GM12878 (cell line): Measurements from ENCODE around the gene GPC6. TPM values are rescaled to one million over a fixed set of nuclear protein-coding genes. Genes with fewer than 3 reads are reported as not detected.

Experiments used
- ATAC-seq: fragments of 200-7000 bp; cut with Tn5 transposase; 3 replicates; pipeline ENCODE4 v1.9.1; 2020; ENCODE audit warnings: mild to moderate bottlenecking, moderate library complexity
- BruUV-seq: library from RNA; stranded (reverse); fragments of 400-500 nt; replicated peaks from 2 replicates; lab custom pipeline; 2021; lab: Mats Ljungman, UMichigan
- CTCF ChIA-PET: fragments of 300-600 bp; sonication (Branson Sonifier 250); formaldehyde crosslinking; extraction: SDS; loops from one replicate; lab custom pipeline; 2021; ENCODE audit warnings: inconsistent platforms; lab: Yijun Ruan, JAX
- POLR2A ChIA-PET: fragments of 350-600 bp; formaldehyde crosslinking; extraction: SDS; loops from one replicate; lab custom pipeline; 2021; ENCODE audit warnings: inconsistent platforms; lab: Charles Lee
- RAD21 ChIA-PET: fragments of 300-600 bp; sonication (Branson Sonifier 250); formaldehyde crosslinking; loops from one replicate; lab custom pipeline; 2023; ENCODE audit warnings: antibody characterized with exemption; ENCODE audit not compliant: unreplicated experiment; lab: Charles Lee
- SMC1A ChIA-PET: fragments of 300-600 bp; sonication (Branson Sonifier 250); formaldehyde crosslinking; loops from one replicate; lab custom pipeline; 2023; ENCODE audit not compliant: unreplicated experiment, uncharacterized antibody; lab: Charles Lee
- DNase-seq: peaks from one replicate; pipeline ENCODE4 v3.0.0-alpha.2; 2011; ENCODE audit warnings: low read depth, low spot score
- FAIRE-seq: peaks from 3 replicates; lab custom pipeline; 2011; peaks lifted over from hg19 to GRCh38; lab: Jason Lieb, UNC
- H2AFZ ChIP-seq: 2 replicates; pipeline ENCODE4 v1.6.0; 2011; ENCODE audit warnings: low read depth, low read length, control low read depth; ENCODE audit not compliant: control insufficient read depth
- H3K27ac ChIP-seq: 2 replicates; pipeline ENCODE4 v1.5.1; 2011; ENCODE audit warnings: control low read depth; ENCODE audit not compliant: control insufficient read depth, insufficient read depth
- H3K27me3 ChIP-seq, 2 experiments: replicated peaks in 1 of 2; 2 replicates each; pipeline versions ENCODE4 v1.6.0 to v1.6.1; 2011; ENCODE audit warnings: low read length in 1 of 2; ENCODE audit not compliant: control insufficient read depth in 2 of 2, insufficient read depth in 2 of 2
- H3K36me3 ChIP-seq, 2 experiments: 2 replicates each; pipeline ENCODE4 v1.5.1; 2011; ENCODE audit warnings: low read length in 1 of 2; ENCODE audit not compliant: control insufficient read depth in 2 of 2, insufficient read depth in 2 of 2
- H3K4me1 ChIP-seq: 2 replicates; pipeline ENCODE4 v1.6.1; 2011; ENCODE audit warnings: mild to moderate bottlenecking, low read length, moderate library complexity, mixed read lengths; ENCODE audit not compliant: control insufficient read depth, insufficient read depth
- H3K4me2 ChIP-seq: 2 replicates; pipeline ENCODE4 v1.6.0; 2011; ENCODE audit warnings: control low read depth; ENCODE audit not compliant: control insufficient read depth, insufficient read depth
- H3K4me3 ChIP-seq: fragments of 200-600 bp; sonication (generic); 2 replicates; pipeline ENCODE4 v1.5.1; 2016
- H3K79me2 ChIP-seq: 2 replicates; pipeline ENCODE4 v1.6.0; 2011; ENCODE audit warnings: low read length; ENCODE audit not compliant: control insufficient read depth, insufficient read depth
- H3K9ac ChIP-seq: 2 replicates; pipeline ENCODE4 v1.8.0; 2011; ENCODE audit warnings: low read length, control low read depth, mixed read lengths; ENCODE audit not compliant: control insufficient read depth, insufficient read depth
- H3K9me3 ChIP-seq: replicated peaks from 3 replicates; pipeline ENCODE4 v1.5.1; 2011; ENCODE audit warnings: mild to moderate bottlenecking, low read length; ENCODE audit not compliant: control insufficient read depth, insufficient read depth
- H4K20me1 ChIP-seq: 2 replicates; pipeline ENCODE4 v1.6.0; 2011; ENCODE audit not compliant: control insufficient read depth, insufficient read depth
- ATF7 ChIP-seq: fragments of 450-650 bp; IDR thresholded peaks from 2 replicates; pipeline ENCODE4 v1.6.1; 2016; ENCODE audit warnings: low read depth, mild to moderate bottlenecking
- BACH1 ChIP-seq: fragments of 450-650 bp; IDR thresholded peaks from 2 replicates; pipeline ENCODE4 v1.6.1; 2017; ENCODE audit warnings: mild to moderate bottlenecking, borderline replicate concordance
- CHD4 ChIP-seq: fragments of 200-600 bp; sonication (generic); IDR thresholded peaks from 2 replicates; pipeline ENCODE4 v1.6.1; 2016; ENCODE audit warnings: mild to moderate bottlenecking
- HSF1 ChIP-seq: fragments of 150-350 bp; IDR thresholded peaks from 2 replicates; pipeline ENCODE4 v1.6.1; 2014; ENCODE audit warnings: mild to moderate bottlenecking, low read depth, low read length
- IKZF2 ChIP-seq, 2 experiments: fragments of 450-650 bp; IDR thresholded peaks; 2 replicates each; pipeline ENCODE4 v1.6.1; 2017; ENCODE audit warnings: mild to moderate bottlenecking in 2 of 2, moderate library complexity in 2 of 2
- NBN ChIP-seq: fragments of 450-650 bp; IDR thresholded peaks from 2 replicates; pipeline ENCODE4 v1.6.1; 2016
- PAX5 ChIP-seq: IDR thresholded peaks from 2 replicates; pipeline ENCODE4 v1.6.1; 2011; ENCODE audit warnings: low read depth, low read length, borderline replicate concordance
- RCOR1 ChIP-seq: conservative IDR thresholded peaks from 2 replicates; pipeline ENCODE4 v1.6.1; 2012; ENCODE audit warnings: low read depth, low read length, improper control_type of control experiment
- SREBF2 ChIP-seq: IDR thresholded peaks from 2 replicates; pipeline ENCODE4 v1.6.1; 2012; ENCODE audit warnings: mild to moderate bottlenecking, low read length
- SUZ12 ChIP-seq: fragments of 200-600 bp; sonication (generic); IDR thresholded peaks from one replicate; pipeline ENCODE4 v1.6.1; 2018; ENCODE audit warnings: antibody characterized with exemption, mild to moderate bottlenecking; ENCODE audit not compliant: unreplicated experiment
- TARDBP ChIP-seq: IDR thresholded peaks from 2 replicates; pipeline ENCODE4 v1.6.1; 2016; ENCODE audit warnings: borderline replicate concordance
- TCF3 ChIP-seq: IDR thresholded peaks from 2 replicates; pipeline ENCODE4 v1.6.1; 2012; ENCODE audit warnings: low read depth, mild to moderate bottlenecking, low read length, borderline replicate concordance; ENCODE audit not compliant: insufficient read depth
- ZNF274 ChIP-seq: IDR thresholded peaks from one replicate; pipeline ENCODE4 v1.8.0; 2011; ENCODE audit not compliant: insufficient read length, insufficient read depth
- in situ Hi-C: fragments of 300-500 bp; cut with MboI; formaldehyde crosslinking; loops from 9 replicates; pipeline ENCODE4 v1.14.3; 2018; ENCODE audit warnings: mixed read lengths
- intact Hi-C: fragments of 100-400 bp; cut with micrococcal nuclease; formaldehyde crosslinking; loops from one replicate; pipeline ENCODE4 v1.14.2; 2022; ENCODE audit not compliant: unreplicated experiment
- polyA plus RNA-seq, 11 experiments: library from polyadenylated mRNA; depleted of rRNA in 4 of 11; unstranded in 6 of 11; stranded (reverse) in 5 of 11; fragments of >200 nt; fragmentation: Nextera tagmentation in 4 of 11; fragmentation: Illumina TruSeq in 1 of 11; extraction: Ambion mirVana in 4 of 11; extraction: Trizol in 1 of 11; gene quantifications; 1 replicate in 1 of 11; 2 replicates in 10 of 11; pipeline versions ENCODE4 v1.2.1 to v1.2.3, GENCODE V29; 2011 to 2016; ENCODE audit warnings: inconsistent platforms in 2 of 11, missing spikeins in 2 of 11, low read depth in 1 of 11
- total RNA-seq, 4 experiments: library from RNA; depleted of rRNA in 3 of 4; stranded (reverse); fragments of >200 nt in 3 of 4; fragmentation: Illumina TruSeq in 1 of 4; extraction: Trizol in 1 of 4; gene quantifications; 2 replicates each; pipeline versions ENCODE4 v1.2.1 to v1.2.3, GENCODE V29; 2013 to 2021
- TF ChIP-seq, protein P1 (sequence below): fragments of 450-650 bp; IDR thresholded peaks from 2 replicates; pipeline ENCODE4 v1.6.1; 2017; ENCODE audit warnings: mild to moderate bottlenecking, low read depth, inconsistent platforms; ENCODE audit not compliant: poor library complexity, severe bottlenecking
- TF ChIP-seq, protein P2 (sequence below): IDR thresholded peaks from 2 replicates; pipeline ENCODE4 v1.6.1; 2012; ENCODE audit warnings: low read length, inconsistent platforms
- TF ChIP-seq, protein P3 (sequence below): fragments of 450-650 bp; formaldehyde crosslinking; IDR thresholded peaks from 2 replicates; pipeline ENCODE4 v1.5.0; 2022; ENCODE audit warnings: mild to moderate bottlenecking, missing genetic modification characterization

Gene GPC6
- total and polyA plus RNA-seq, 10 of the 15 experiments (the other 5 are each of a cell fraction or from before 2014, with no cell fraction given): 0.03 to 0.04 (median 0.03) TPM; not detected in 7

DNA sequence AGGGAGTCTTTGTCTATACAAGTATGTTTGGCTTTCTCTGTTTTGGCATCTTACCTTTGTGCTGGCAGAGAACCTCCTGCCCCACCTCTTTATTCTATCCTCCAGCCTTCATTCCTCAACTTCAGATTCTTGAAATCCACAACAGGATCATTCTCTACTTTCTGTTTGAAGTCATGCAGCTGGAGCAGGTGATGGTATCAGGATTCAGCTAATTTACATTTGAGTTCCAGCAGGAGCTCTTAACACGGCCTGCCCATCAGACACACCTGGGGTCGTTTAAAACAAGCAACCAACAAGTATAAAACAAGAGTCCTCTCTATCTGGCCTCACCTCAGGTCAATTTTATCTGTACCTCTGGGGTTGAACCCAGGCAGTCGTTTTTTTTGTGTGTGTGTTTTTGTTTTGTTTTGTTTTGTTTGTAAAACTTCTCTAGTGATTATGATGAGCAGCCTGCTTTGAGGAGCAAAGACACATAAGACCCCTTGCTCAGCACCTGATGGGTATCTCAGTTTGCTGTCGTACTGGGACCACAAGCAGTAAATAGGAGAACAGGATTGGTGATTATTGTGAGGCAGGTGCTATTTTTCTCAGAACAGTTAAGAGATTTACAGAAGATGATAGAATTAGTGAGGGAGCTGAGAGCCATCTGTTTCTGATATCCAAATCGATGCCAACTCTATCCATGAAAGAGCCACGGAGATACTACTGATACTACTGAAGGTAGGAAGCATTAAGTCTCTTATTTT lies 78.4 kb downstream of the GPC6 start (continued):
- TF ChIP-seq, protein P1, sequence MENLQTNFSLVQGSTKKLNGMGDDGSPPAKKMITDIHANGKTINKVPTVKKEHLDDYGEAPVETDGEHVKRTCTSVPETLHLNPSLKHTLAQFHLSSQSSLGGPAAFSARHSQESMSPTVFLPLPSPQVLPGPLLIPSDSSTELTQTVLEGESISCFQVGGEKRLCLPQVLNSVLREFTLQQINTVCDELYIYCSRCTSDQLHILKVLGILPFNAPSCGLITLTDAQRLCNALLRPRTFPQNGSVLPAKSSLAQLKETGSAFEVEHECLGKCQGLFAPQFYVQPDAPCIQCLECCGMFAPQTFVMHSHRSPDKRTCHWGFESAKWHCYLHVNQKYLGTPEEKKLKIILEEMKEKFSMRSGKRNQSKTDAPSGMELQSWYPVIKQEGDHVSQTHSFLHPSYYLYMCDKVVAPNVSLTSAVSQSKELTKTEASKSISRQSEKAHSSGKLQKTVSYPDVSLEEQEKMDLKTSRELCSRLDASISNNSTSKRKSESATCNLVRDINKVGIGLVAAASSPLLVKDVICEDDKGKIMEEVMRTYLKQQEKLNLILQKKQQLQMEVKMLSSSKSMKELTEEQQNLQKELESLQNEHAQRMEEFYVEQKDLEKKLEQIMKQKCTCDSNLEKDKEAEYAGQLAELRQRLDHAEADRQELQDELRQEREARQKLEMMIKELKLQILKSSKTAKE: no peak
- TF ChIP-seq CHD4 (no peak), TCF3 (no peak), ATF7 (no peak), PAX5 (no peak), BACH1 (no peak)
- TF ChIP-seq, protein P2, sequence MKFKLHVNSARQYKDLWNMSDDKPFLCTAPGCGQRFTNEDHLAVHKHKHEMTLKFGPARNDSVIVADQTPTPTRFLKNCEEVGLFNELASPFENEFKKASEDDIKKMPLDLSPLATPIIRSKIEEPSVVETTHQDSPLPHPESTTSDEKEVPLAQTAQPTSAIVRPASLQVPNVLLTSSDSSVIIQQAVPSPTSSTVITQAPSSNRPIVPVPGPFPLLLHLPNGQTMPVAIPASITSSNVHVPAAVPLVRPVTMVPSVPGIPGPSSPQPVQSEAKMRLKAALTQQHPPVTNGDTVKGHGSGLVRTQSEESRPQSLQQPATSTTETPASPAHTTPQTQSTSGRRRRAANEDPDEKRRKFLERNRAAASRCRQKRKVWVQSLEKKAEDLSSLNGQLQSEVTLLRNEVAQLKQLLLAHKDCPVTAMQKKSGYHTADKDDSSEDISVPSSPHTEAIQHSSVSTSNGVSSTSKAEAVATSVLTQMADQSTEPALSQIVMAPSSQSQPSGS: no peak

- no TSS peak for BruUV-seq
- Histone ChIP-seq H3K9ac (no peak overlapping the region), H2AFZ (no peak overlapping the region), H4K20me1 (no peaks in the 10 kb centered on the region), H3K79me2 (no peaks in the 10 kb centered on the region), H3K4me1 (no peaks in the 10 kb centered on the region), H3K9me3 (no peaks in the 10 kb centered on the region), H3K4me2 (no peak overlapping the region), H3K27me3 (no peaks in the 10 kb centered on the region), H3K36me3 (no peaks in the 10 kb centered on the region), H3K4me3 (no peak overlapping the region), H3K27ac (no peak overlapping the region)
- ChIA-PET SMC1A (no interaction called here), POLR2A (no interaction called here), CTCF (no interaction called here), RAD21 (no interaction called here)
- intact Hi-C loops (no loop called here), in situ Hi-C loops (no loop called here)
- no peak for DNase-seq
- no peak for FAIRE-seq
- no peak for ATAC-seq
- TF ChIP-seq, protein P3, sequence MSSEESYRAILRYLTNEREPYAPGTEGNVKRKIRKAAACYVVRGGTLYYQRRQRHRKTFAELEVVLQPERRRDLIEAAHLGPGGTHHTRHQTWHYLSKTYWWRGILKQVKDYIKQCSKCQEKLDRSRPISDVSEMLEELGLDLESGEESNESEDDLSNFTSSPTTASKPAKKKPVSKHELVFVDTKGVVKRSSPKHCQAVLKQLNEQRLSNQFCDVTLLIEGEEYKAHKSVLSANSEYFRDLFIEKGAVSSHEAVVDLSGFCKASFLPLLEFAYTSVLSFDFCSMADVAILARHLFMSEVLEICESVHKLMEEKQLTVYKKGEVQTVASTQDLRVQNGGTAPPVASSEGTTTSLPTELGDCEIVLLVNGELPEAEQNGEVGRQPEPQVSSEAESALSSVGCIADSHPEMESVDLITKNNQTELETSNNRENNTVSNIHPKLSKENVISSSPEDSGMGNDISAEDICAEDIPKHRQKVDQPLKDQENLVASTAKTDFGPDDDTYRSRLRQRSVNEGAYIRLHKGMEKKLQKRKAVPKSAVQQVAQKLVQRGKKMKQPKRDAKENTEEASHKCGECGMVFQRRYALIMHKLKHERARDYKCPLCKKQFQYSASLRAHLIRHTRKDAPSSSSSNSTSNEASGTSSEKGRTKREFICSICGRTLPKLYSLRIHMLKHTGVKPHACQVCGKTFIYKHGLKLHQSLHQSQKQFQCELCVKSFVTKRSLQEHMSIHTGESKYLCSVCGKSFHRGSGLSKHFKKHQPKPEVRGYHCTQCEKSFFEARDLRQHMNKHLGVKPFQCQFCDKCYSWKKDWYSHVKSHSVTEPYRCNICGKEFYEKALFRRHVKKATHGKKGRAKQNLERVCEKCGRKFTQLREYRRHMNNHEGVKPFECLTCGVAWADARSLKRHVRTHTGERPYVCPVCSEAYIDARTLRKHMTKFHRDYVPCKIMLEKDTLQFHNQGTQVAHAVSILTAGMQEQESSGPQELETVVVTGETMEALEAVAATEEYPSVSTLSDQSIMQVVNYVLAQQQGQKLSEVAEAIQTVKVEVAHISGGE (CRISPR knock-in tag): no peak
- TF ChIP-seq RCOR1: no peak
- TF ChIP-seq SUZ12: no peak
- TF ChIP-seq SREBF2: no peak
- TF ChIP-seq TARDBP: no peak
- no peak for TF ChIP-seq NBN
- no peak for TF ChIP-seq HSF1
- TF ChIP-seq ATF7: no peak
- TF ChIP-seq ZNF274: no peak
- no peak for TF ChIP-seq IKZF2 (IDR thresholded peaks at IDR 0.05)
Measured at GRCh38 chr13:93305886-93306285, 79.3 kb downstream of the GPC6 start.
